Measurements from ENCODE around the gene APMAP.

Gene APMAP

GRCh38 chr20:24991897-24992486, 559 bp downstream of the APMAP start:
- peak; percentile 24 for DNase-seq
- no peak for TF ChIP-seq CTCF (IDR thresholded peaks at IDR 0.05; ENCODE audit: low read depth, low read length)
- H3K27ac ChIP-seq, result peak overlapping the region; percentile 81
- H3K27me3 ChIP-seq (ENCODE audit: insufficient read depth, low read depth, severe bottlenecking), result no peaks in the 10 kb centered on the region
- peaks cover 17% of the 10 kb centered on the region for H3K36me3 ChIP-seq
- H3K4me3 ChIP-seq (ENCODE audit: low read depth, low read length), result peak overlapping the region; percentile 78
- H3K9me3 ChIP-seq (ENCODE audit: severe bottlenecking), result no peaks in the 10 kb centered on the region

- Histone ChIP-seq H3K27me3 (ENCODE audit: insufficient read depth, low read depth, severe bottlenecking) (no peaks in the 10 kb centered on the region), H3K4me3 (ENCODE audit: low read depth, low read length) (no peak overlapping the region), H3K27ac (no peak overlapping the region), H3K9me3 (ENCODE audit: severe bottlenecking) (no peaks in the 10 kb centered on the region), H3K36me3 (peaks cover 17% of the 10 kb centered on the region)
- TF ChIP-seq CTCF (IDR thresholded peaks at IDR 0.05; ENCODE audit: low read depth, low read length), result no peak
- no peak for DNase-seq
These were observed 1.7 kb downstream of the APMAP start for GRCh38 chr20:24990810-24991252.

- no peak for DNase-seq
- H3K27ac ChIP-seq, result no peak overlapping the region
- no peak for TF ChIP-seq CTCF (IDR thresholded peaks at IDR 0.05; ENCODE audit: low read depth, low read length)
- H3K4me3 ChIP-seq (ENCODE audit: low read depth, low read length), result no peak overlapping the region
- peaks cover 20% of the 10 kb centered on the region for H3K36me3 ChIP-seq
- H3K9me3 ChIP-seq (ENCODE audit: severe bottlenecking), result no peaks in the 10 kb centered on the region
- H3K27me3 ChIP-seq (ENCODE audit: insufficient read depth, low read depth, severe bottlenecking), result no peaks in the 10 kb centered on the region
These were observed 3.4 kb downstream of the APMAP start for GRCh38 chr20:24989162-24989561.

GRCh38 chr20:24987873-24988835, 4.4 kb downstream of the APMAP start:
- Histone ChIP-seq H3K27ac (no peak overlapping the region), H3K4me3 (ENCODE audit: low read depth, low read length) (no peak overlapping the region), H3K36me3 (peaks cover 28% of the 10 kb centered on the region), H3K9me3 (ENCODE audit: severe bottlenecking) (no peaks in the 10 kb centered on the region), H3K27me3 (ENCODE audit: insufficient read depth, low read depth, severe bottlenecking) (no peaks in the 10 kb centered on the region)
- TF ChIP-seq CTCF (IDR thresholded peaks at IDR 0.05; ENCODE audit: low read depth, low read length), result no peak
- DNase-seq, result no peak

- H3K36me3 ChIP-seq, result peaks cover 36% of the 10 kb centered on the region
- no peak for DNase-seq
- H3K9me3 ChIP-seq (ENCODE audit: severe bottlenecking), result no peaks in the 10 kb centered on the region
- H3K4me3 ChIP-seq (ENCODE audit: low read depth, low read length), result no peak overlapping the region
- no peak overlapping the region for H3K27ac ChIP-seq
- H3K27me3 ChIP-seq (ENCODE audit: insufficient read depth, low read depth, severe bottlenecking), result no peaks in the 10 kb centered on the region
- TF ChIP-seq CTCF (IDR thresholded peaks at IDR 0.05; ENCODE audit: low read depth, low read length), result no peak
These were observed 5.3 kb downstream of the APMAP start for GRCh38 chr20:24987244-24987643.

Data from WERI-Rb-1 (cell line).